Endodermal cell (in vitro differentiated cells): Measurements from ENCODE around the gene RNF181. TPM values are rescaled to one million over a fixed set of nuclear protein-coding genes. Genes with fewer than 3 reads are reported as not detected.
A peak's percentile ranks its signal among the peaks of the same experiment; 100 is the strongest.

Experiments
- DNase-seq: peaks from one replicate; pipeline ENCODE4 v3.0.0-alpha.2; 2017
- H3K27ac ChIP-seq: 2 replicates; pipeline ENCODE4 v1.5.1; 2013; ENCODE audit warnings: mild to moderate bottlenecking, low read depth, low read length, moderate library complexity
- H3K27me3 ChIP-seq: 2 replicates; pipeline ENCODE4 v1.6.1; 2013; ENCODE audit warnings: mild to moderate bottlenecking, low read length, moderate library complexity; ENCODE audit not compliant: insufficient read depth, control insufficient read depth, poor library complexity, severe bottlenecking
- H3K36me3 ChIP-seq: 2 replicates; pipeline ENCODE4 v1.7.0; 2013; ENCODE audit warnings: mild to moderate bottlenecking, low read length, moderate library complexity; ENCODE audit not compliant: control insufficient read depth, insufficient read depth
- H3K4me1 ChIP-seq: one replicate; pipeline ENCODE4 v1.7.0; 2013; ENCODE audit warnings: low read length; ENCODE audit not compliant: control insufficient read depth, insufficient read depth
- H3K4me3 ChIP-seq: 2 replicates; pipeline ENCODE4 v1.5.1; 2013; ENCODE audit warnings: mild to moderate bottlenecking, low read length, moderate library complexity
- H3K9ac ChIP-seq: 2 replicates; pipeline ENCODE4 v1.6.1; 2013; ENCODE audit warnings: mild to moderate bottlenecking, low read length, moderate library complexity; ENCODE audit not compliant: poor library complexity, severe bottlenecking; ENCODE audit errors: extremely low read depth
- H3K9me3 ChIP-seq: 2 replicates; pipeline ENCODE4 v1.6.1; 2013; ENCODE audit warnings: mild to moderate bottlenecking, low read length, moderate library complexity; ENCODE audit not compliant: control insufficient read depth
- H3K27ac Mint-ChIP-seq: 2 replicates; pipeline ENCODE4 v1.8.0; 2020; ENCODE audit warnings: mixed read lengths
- H3K27me3 Mint-ChIP-seq: 2 replicates; pipeline ENCODE4 v1.8.0; 2021; ENCODE audit warnings: mild to moderate bottlenecking, mixed read lengths; ENCODE audit not compliant: insufficient read depth
- H3K36me3 Mint-ChIP-seq: 2 replicates; pipeline ENCODE4 v1.8.0; 2020; ENCODE audit warnings: low read depth, mixed read lengths
- H3K4me1 Mint-ChIP-seq: 2 replicates; pipeline ENCODE4 v1.8.0; 2020; ENCODE audit warnings: mixed read lengths
- H3K4me3 Mint-ChIP-seq: 2 replicates; pipeline ENCODE4 v1.8.0; 2020; ENCODE audit warnings: mild to moderate bottlenecking, moderate library complexity, mixed read lengths
- H3K9me3 Mint-ChIP-seq: 2 replicates; pipeline ENCODE4 v1.8.0; 2020; ENCODE audit warnings: mild to moderate bottlenecking, mixed read lengths
- CTCF ChIP-seq: fragments of 200-600 bp; sonication (generic); conservative IDR thresholded peaks from 2 replicates; pipeline ENCODE4 v1.5.0; 2021; ENCODE audit warnings: antibody characterized with exemption, mild to moderate bottlenecking
- WGBS, 2 experiments: methylation state at CpG; one replicate each; pipeline versions ENCODE4 v1.1.5 to v1.1.7; 2013; ENCODE audit warnings: missing lambda C conversion rate in 2 of 2, mixed read lengths in 1 of 2; ENCODE audit not compliant: insufficient coverage in 1 of 2, insufficient read length in 1 of 2; 5-methylcytosine and 5-hydroxymethylcytosine counted together
- total RNA-seq, 2 donors: library from RNA; stranded (reverse); fragmentation: NEBNext Ultra II Directional in 1 of 2; extraction: Animal tissue kit (Norgen Biotek cat#: 25700) in 1 of 2; gene quantifications; 2 replicates in 1 of 2; 3 replicates in 1 of 2; pipeline ENCODE4 v1.2.1, GENCODE V29; 2021

RNF181 gene
- total RNA-seq, 2 donors from 2014 or later: 113 to 118 TPM

GRCh38 chr2:85561280-85562212 is 34.0 kb upstream of the RNF181 start, which contains the start of gene GGCX:
GGCX (minus strand) TSS chr2:85561493; CDS start chr2:85561428, 65 bp downstream.
- peak; percentile 99 for DNase-seq
- Histone ChIP-seq H3K27ac (peak within 1 kb of the TSS; percentile 87), H3K4me3 (peak within 1 kb of the TSS; percentile 98), H3K9me3 (no peaks in the 10 kb centered on the region), H3K9ac (peak within 1 kb of the TSS; percentile 76), H3K27me3 (no peaks in the 10 kb centered on the region), H3K4me1 (no peaks in the 10 kb centered on the region), H3K36me3 (peaks cover 24% of the 10 kb centered on the region)
- 9 to 11% methylated on average over 17 to 64 of the region's 64 CpGs for WGBS, 2 experiments
- no peaks in the 10 kb centered on the region for H3K27me3 Mint-ChIP-seq
- H3K27ac Mint-ChIP-seq: peak within 1 kb of the TSS; percentile 99
- H3K36me3 Mint-ChIP-seq: peaks cover 25% of the 10 kb centered on the region
- peaks cover 11% of the 10 kb centered on the region for H3K4me1 Mint-ChIP-seq
- peak within 1 kb of the TSS; percentile 98 for H3K4me3 Mint-ChIP-seq
- no peak for TF ChIP-seq CTCF
- H3K9me3 Mint-ChIP-seq: no peaks in the 10 kb centered on the region

GRCh38 chr2:85564144-85564563 is 31.4 kb upstream of the RNF181 start:
- Mint-ChIP-seq H3K27ac (no peak overlapping the region), H3K4me3 (no peak overlapping the region), H3K4me1 (peaks cover 11% of the 10 kb centered on the region), H3K36me3 (peaks cover 3% of the 10 kb centered on the region), H3K9me3 (no peaks in the 10 kb centered on the region), H3K27me3 (peaks cover 2% of the 10 kb centered on the region)
- H3K27ac ChIP-seq: no peak overlapping the region
- H3K27me3 ChIP-seq: peaks cover 3% of the 10 kb centered on the region
- H3K4me1 ChIP-seq: no peaks in the 10 kb centered on the region
- H3K9me3 ChIP-seq: no peaks in the 10 kb centered on the region
- H3K9ac ChIP-seq: no peak overlapping the region
- H3K36me3 ChIP-seq: peaks cover 1% of the 10 kb centered on the region
- TF ChIP-seq CTCF: no peak
- 90 to 94% methylated on average over 5 of the region's 5 CpGs for WGBS, 2 experiments
- H3K4me3 ChIP-seq: no peak overlapping the region
- DNase-seq: no peak

- DNase-seq: no peak
- Mint-ChIP-seq H3K4me1 (no peaks in the 10 kb centered on the region), H3K9me3 (no peaks in the 10 kb centered on the region), H3K27ac (no peak overlapping the region), H3K4me3 (no peak overlapping the region), H3K27me3 (peaks cover 17% of the 10 kb centered on the region), H3K36me3 (no peaks in the 10 kb centered on the region)
- no peaks in the 10 kb centered on the region for H3K4me1 ChIP-seq
- H3K9me3 ChIP-seq: no peaks in the 10 kb centered on the region
- TF ChIP-seq CTCF: no peak
- H3K9ac ChIP-seq: no peak overlapping the region
- no peak overlapping the region for H3K4me3 ChIP-seq
- peaks cover 18% of the 10 kb centered on the region for H3K27me3 ChIP-seq
- H3K27ac ChIP-seq: no peak overlapping the region
- H3K36me3 ChIP-seq: no peaks in the 10 kb centered on the region
- 86 to 94% methylated on average over 3 to 4 of the region's 4 CpGs for WGBS, 2 experiments
Measured at GRCh38 chr2:85566265-85566664, 29.3 kb upstream of the RNF181 start.
